ENCODE data around the gene AGBL4.

GRCh38 chr1:48726139-48726538 lies 1297.6 kb downstream of the AGBL4 start:
- TF ChIP-seq CTCF (IDR thresholded peaks at IDR 0.05 in 8 of 11, conservative IDR thresholded peaks at IDR 0.05 in 3 of 11) (no peak), POLR2A (IDR thresholded peaks at IDR 0.05) (no peak), POLR2AphosphoS5 (IDR thresholded peaks at IDR 0.05) (no peak)
